GM19467 (cell line): ENCODE results near the gene PAX8.
A peak's percentile ranks its signal among the peaks of the same experiment; 100 is the strongest.

Experiments used
- ATAC-seq: cut with Tn5 transposase; IDR thresholded peaks from one replicate; pipeline ENCODE4 v1.9.1; 2021; ENCODE audit warnings: mild to moderate bottlenecking, moderate library complexity; ENCODE audit not compliant: unreplicated experiment

The PAX8 gene

GRCh38 chr2:113209011-113209645 is 69.6 kb downstream of the PAX8 start:
- no peak for ATAC-seq

DNA sequence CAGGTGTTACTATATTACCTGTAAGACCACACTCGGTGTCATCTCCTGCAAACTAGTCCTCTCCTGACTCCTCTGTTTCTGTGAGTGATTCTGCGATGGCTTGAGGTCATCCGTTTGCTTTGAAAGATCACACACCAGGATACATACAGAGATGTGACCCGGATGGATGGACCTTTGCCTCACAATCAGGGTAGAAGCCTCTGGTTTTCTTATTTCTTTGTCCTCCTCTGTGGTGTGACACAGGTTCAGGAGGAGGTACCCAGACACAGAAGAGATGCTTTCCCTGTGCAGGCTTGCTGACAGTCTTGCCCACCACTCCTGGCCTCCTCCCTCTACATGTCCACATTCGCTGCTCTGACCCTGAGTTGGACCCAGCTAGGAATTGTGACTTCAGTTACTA is 70.3 kb downstream of the PAX8 start:
- ATAC-seq, result no peak

GRCh38 chr2:113207021-113207420 is 71.7 kb downstream of the PAX8 start:
- no peak for ATAC-seq

GRCh38 chr2:113206251-113206650 is 72.5 kb downstream of the PAX8 start:
- ATAC-seq, result no peak

GRCh38 chr2:113203901-113204519 is 74.7 kb downstream of the PAX8 start:
- peak; percentile 61 for ATAC-seq

- no peak for ATAC-seq
Observed at GRCh38 chr2:113203217-113203530, 75.5 kb downstream of the PAX8 start.

DNA sequence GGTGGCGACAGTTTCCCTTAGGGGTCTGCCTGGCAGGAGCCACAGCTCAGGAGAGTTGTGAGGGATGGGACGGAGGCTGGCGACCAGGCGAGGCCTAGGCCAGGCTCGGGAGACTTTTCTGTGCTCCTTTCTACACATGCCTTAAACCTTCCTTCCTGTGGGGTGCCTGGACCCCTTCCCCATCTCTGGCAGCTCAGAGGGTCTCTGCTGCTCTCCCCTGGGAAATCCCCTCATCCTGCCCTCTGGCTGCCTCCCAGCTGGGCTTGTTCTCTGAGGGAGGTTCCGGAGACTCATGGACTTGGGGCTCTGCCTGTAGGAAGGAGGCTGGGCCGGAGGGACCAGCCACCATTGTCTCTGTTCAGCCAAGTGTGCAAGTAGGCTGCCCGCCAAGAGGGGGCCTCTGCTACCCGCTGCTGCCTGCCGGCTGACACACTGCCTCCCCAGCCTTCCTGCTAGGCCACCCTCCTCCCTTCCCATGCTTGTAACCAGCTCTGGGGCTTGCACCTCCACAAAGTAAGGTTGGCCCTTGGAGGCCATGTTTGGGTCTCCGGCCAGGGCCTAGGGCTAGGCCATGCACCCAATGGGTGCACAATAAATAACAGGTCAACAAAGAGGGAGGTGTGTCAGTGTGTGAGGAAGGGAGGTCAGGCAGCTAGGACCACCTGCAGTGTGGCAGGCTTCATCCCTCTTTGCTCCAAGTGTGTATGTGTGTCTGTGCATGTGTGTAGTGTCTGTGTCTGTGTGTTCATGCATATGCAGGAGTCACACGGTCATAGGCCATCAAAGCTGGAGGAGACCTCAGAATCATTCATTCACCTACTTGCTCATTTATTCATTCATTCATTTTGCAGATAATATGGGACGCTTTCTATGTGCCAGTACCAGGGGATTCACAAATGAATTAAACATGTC is 76.2 kb downstream of the PAX8 start:
- no peak for ATAC-seq

- no peak for ATAC-seq
Observed at GRCh38 chr2:113201496-113202304, 77.0 kb downstream of the PAX8 start.

DNA sequence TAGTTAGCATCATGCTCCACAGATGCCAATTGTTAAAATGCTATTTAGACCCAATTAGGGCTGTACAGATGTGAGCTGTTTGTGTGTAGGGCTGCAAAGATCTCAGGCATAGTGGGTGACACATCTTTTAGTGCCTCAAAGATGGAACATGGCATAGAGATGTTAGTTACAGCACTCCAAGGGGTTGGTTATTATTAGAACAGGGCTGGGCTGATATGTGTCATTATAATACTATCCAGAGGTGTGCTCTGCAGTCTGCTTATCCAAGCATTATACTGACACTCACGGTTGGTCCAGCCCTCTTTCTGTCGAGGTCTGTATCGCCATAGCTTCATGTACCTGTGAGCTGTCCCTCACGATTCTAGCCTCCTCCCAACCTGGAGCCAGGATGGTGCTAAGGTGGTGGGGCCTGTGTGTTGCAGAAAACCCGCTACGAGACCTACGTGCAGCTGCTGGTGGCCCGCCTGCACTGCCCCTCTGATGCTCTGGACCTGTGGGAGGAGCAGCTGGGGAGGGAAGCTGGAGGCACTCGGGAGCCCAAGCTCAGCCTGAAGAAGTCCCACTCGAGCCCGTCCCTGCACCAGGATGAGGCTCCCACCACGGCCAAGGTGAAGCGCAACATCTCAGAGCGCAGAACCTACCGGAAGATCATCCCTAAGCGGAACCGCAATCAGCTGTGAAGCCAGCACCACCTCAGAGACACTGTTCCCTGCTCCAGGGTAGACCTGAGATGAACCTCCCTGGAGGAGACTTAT is 77.8 kb downstream of the PAX8 start:
- no peak for ATAC-seq

DNA sequence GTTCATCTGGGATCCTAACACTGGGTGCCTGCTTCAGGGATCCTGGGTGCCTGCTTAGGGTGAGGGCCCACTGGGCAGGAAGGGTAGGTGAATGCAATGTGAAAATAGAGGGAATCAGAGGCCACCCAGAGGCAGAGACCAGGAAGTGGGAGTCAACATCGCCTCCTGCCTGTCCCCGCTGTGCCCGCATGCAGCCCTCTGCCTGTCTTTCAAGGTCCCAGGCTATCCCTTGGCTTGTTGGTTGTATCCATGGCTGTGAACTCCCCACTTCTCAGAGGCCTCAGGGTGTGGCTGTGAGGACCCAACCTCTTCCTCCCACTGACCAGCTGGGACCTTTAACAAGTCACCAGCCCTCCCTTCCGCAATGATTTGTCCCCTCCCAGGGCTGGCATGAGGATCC is 78.5 kb downstream of the PAX8 start:
- ATAC-seq, result no peak

DNA sequence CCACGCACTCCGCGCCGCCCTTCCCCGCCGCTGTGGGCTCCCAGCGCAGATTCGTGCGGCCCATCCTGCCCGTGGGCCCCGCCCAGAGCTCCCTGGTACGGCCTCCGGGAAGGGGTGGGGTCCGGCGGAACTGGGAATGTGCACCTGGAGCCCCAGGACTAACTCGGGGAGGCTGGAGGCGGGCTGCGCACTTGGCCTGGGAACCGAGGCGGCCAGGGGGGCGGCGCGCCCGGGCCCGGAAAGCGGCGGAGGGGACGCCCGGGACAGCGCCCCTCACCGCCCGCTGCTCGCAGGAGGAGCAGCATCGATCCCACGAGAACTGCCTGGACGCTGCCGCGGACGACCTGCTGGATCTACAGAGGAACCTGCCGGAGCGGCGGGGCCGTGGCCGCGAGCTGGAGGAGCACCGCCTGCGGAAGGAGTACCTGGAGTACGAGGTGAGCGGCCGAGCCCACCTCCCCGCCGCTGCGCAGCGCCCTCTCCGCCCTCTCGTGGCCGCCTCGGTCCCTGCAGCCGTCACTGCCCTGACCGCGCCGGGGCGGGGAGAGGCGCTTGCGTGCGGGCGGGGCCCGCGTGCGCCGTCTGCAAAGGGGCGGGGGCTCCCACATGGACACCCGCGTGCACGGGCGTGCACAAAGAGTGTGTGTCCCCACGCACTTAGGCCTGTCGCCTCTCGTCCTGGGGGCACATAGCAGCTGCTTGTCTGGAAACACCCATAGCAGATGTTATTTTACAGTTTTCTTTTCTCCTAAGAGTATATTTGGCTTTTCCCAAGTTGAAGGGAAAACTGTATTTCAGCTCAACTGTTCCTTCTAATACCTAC is 79.7 kb downstream of the PAX8 start:
- ATAC-seq, result peak; percentile 70

- no peak for ATAC-seq
Observed at GRCh38 chr2:113198048-113198789, 80.5 kb downstream of the PAX8 start.

GRCh38 chr2:113197347-113198047 is 81.2 kb downstream of the PAX8 start:
- ATAC-seq, result no peak

DNA sequence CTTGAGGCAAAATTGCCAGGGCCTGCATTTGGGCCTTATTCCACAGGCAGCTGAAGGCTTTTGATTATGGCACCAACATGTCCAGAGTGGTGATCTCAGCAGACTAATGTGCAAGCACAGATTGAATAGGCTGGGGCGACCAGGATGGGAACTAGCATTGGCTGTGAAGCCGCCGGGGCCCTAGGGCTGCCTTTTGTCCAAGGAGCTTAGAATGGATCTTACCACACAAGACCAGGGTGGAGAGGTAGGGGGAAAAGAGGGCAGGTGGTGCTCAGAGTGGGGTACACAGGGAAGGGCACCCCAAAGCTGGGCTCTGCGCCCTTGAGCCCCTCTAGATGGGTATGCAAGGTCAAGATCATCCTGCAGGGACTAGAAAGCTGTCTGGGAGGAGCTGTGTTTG is 81.9 kb downstream of the PAX8 start:
- no peak for ATAC-seq

- no peak for ATAC-seq
Observed at GRCh38 chr2:113195923-113196501, 82.7 kb downstream of the PAX8 start.

DNA sequence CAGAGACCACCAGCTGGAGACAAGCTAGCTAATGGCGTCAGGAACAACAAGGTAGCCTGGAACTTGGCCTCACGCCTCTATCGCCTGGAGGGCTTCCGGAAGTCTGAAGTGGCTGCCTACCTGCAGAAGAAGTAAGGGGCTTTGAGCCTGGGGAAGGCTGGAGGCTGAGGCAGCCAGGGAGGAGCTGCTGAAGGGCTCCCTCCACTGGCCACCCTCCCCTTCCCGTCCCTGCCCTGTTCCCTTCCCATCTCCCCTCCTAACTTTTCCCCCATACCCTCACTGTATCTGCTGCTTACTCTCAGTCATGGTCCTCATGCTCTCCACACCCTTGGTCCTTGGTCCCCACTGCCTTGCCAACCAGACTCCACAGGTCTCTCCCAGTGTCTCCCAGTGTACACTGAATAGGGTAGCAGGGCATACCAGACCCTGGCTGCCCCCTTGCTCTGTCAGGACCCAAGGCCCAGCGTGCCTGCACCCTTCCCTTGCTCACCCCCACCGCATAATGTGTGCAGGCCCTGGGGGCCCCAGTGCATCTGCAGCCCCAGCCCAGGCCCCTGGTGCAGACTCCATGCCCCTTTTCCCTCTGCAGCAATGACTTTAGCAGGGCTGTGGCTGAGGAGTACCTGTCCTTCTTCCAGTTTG is 86.1 kb downstream of the PAX8 start:
- no peak for ATAC-seq

DNA sequence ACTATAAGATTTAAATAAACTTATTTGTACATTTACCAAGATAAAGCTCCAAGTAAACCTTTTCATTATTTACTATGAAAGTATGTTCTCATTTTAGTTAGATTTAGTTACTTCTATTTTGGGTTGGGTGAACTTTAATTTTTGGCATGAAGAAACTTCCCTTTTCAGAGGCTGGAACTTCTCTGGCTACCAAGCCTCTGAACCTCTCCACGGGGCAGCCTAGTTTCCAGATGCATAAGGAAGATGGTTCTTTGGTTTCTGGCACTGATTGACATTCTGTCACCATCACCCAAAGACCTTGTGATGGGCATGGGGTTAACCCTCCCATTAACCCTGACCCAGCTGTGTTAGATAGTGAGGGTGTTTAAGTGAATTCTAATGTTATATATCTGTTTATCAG is 87.8 kb downstream of the PAX8 start:
- ATAC-seq, result no peak

- no peak for ATAC-seq
Observed at GRCh38 chr2:113187771-113188170, 91.0 kb downstream of the PAX8 start.
